Tibial nerve (tissue), 4 donors: ENCODE measurements around the gene DPYSL4.

Experiments
- CTCF ChIP-seq, 5 experiments: fragments of 200-600 bp in 3 of 5; fragments of 450-650 bp in 2 of 5; sonication (generic) in 3 of 5; IDR thresholded peaks; one replicate each; pipeline ENCODE4 v1.5.1; 2016 to 2019; ENCODE audit warnings: antibody characterized with exemption in 5 of 5, mild to moderate bottlenecking in 3 of 5, moderate library complexity in 2 of 5
- EP300 ChIP-seq, 2 donors: sonication (generic); formaldehyde crosslinking; IDR thresholded peaks; one replicate each; pipeline ENCODE4 v1.6.1; 2017; ENCODE audit warnings: antibody characterized with exemption in 2 of 2, mild to moderate bottlenecking in 1 of 2
- POLR2A ChIP-seq, 2 donors: fragments of 450-650 bp; IDR thresholded peaks; one replicate each; pipeline ENCODE4 v1.6.1; 2017; ENCODE audit warnings: antibody characterized with exemption in 2 of 2, mild to moderate bottlenecking in 2 of 2, moderate library complexity in 2 of 2

GRCh38 chr10:132199268-132199853 is 12.6 kb downstream of the DPYSL4 start:
- TF ChIP-seq CTCF (IDR thresholded peaks at IDR 0.05): no peak
- no peak for TF ChIP-seq POLR2A (IDR thresholded peaks at IDR 0.05)
- TF ChIP-seq EP300 (IDR thresholded peaks at IDR 0.05): no peak
